SK-N-SH (cell line): ENCODE data around the gene CRB1. TPM values are rescaled to one million over a fixed set of nuclear protein-coding genes. Genes with fewer than 3 reads are reported as not detected.

Source experiments
- CTCF ChIA-PET: fragments of 300-600, 350-600 bp; formaldehyde crosslinking; extraction: SDS; loops from one replicate; lab custom pipeline; 2021; lab: Yijun Ruan, JAX
- POLR2A ChIA-PET: fragments of 350-600 bp; sonication (Branson Sonifier 250); formaldehyde crosslinking; extraction: SDS; loops from one replicate; lab custom pipeline; 2020; ENCODE audit warnings: antibody characterized with exemption, inconsistent platforms; lab: Yijun Ruan, JAX
- DNase-seq: peaks from one replicate; pipeline ENCODE4 v3.0.0; 2012
- H2AFZ ChIP-seq: fragments of 200-600 bp; sonication (generic); 2 replicates; pipeline ENCODE4 v1.8.1; 2016; ENCODE audit warnings: antibody characterized with exemption, mild to moderate bottlenecking, low read depth
- H3F3A ChIP-seq: fragments of 200-600 bp; sonication (generic); replicated peaks from 2 replicates; pipeline ENCODE3; 2016; ENCODE audit warnings: antibody characterized with exemption, mild to moderate bottlenecking; ENCODE audit not compliant: insufficient read depth
- H3K27ac ChIP-seq, 2 experiments: fragments of 200-500 bp in 1 of 2; fragments of 200-600 bp in 1 of 2; sonication (Bioruptor generic) in 1 of 2; sonication (generic), shearing (Covaris generic) in 1 of 2; 2 replicates each; pipeline versions ENCODE4 v1.5.1 to v1.6.1; 2014 to 2016; ENCODE audit warnings: low read depth in 2 of 2, inconsistent platforms in 1 of 2, low read length in 1 of 2, mild to moderate bottlenecking in 1 of 2, mixed read lengths in 1 of 2
- H3K27me3 ChIP-seq: fragments of 200-600 bp; sonication (generic), shearing (Covaris generic); 2 replicates; pipeline ENCODE4 v1.6.1; 2016; ENCODE audit warnings: mixed run types; ENCODE audit not compliant: insufficient read depth
- H3K36me3 ChIP-seq, 2 experiments: fragments of 200-500 bp in 1 of 2; fragments of 200-600 bp in 1 of 2; sonication (Bioruptor generic) in 1 of 2; sonication (generic) in 1 of 2; replicated peaks in 1 of 2; 2 replicates each; pipeline versions ENCODE3 to v1.5.1; 2014 to 2016; ENCODE audit warnings: low read length in 1 of 2, mild to moderate bottlenecking in 1 of 2; ENCODE audit not compliant: insufficient read depth in 2 of 2, control insufficient read depth in 1 of 2
- H3K4me1 ChIP-seq, 2 experiments: fragments of 200-500 bp in 1 of 2; fragments of 200-600 bp in 1 of 2; sonication (Bioruptor generic) in 1 of 2; sonication (generic), shearing (Covaris generic) in 1 of 2; 2 replicates each; pipeline versions ENCODE4 v1.5.1 to v1.6.1; 2014 to 2016; ENCODE audit warnings: low read depth in 1 of 2, low read length in 1 of 2, mixed run types in 1 of 2; ENCODE audit not compliant: insufficient read depth in 2 of 2, control insufficient read depth in 1 of 2
- H3K4me2 ChIP-seq: fragments of 200-600 bp; sonication (generic), shearing (Covaris generic); 2 replicates; pipeline ENCODE4 v1.6.1; 2017; ENCODE audit warnings: mixed run types
- H3K4me3 ChIP-seq, 2 experiments: fragments of 200-500 bp in 1 of 2; fragments of 200-600 bp in 1 of 2; sonication (Bioruptor generic) in 1 of 2; sonication (generic), shearing (Covaris generic) in 1 of 2; 2 replicates each; pipeline versions ENCODE4 v1.5.1 to v1.8.1; 2014 to 2016; ENCODE audit warnings: low read depth in 2 of 2, inconsistent platforms in 1 of 2, low read length in 1 of 2, mild to moderate bottlenecking in 1 of 2, mixed read lengths in 1 of 2, moderate library complexity in 1 of 2
- H3K79me2 ChIP-seq: fragments of 200-600 bp; sonication (generic); 2 replicates; pipeline ENCODE4 v1.8.1; 2017; ENCODE audit warnings: mild to moderate bottlenecking; ENCODE audit not compliant: insufficient read depth
- H3K9ac ChIP-seq: fragments of 200-600 bp; sonication (generic); 2 replicates; pipeline ENCODE4 v1.6.1; 2017; ENCODE audit warnings: mixed run types
- H3K9me2 ChIP-seq: fragments of 200-600 bp; sonication (generic); 2 replicates; pipeline ENCODE4 v1.6.1; 2017; ENCODE audit warnings: mixed run types
- H3K9me3 ChIP-seq: fragments of 200-600 bp; sonication (generic); 2 replicates; pipeline ENCODE4 v1.6.1; 2017; ENCODE audit warnings: mixed run types, mild to moderate bottlenecking, moderate library complexity
- H4K20me1 ChIP-seq: fragments of 200-600 bp; sonication (generic); 2 replicates; pipeline ENCODE4 v1.6.1; 2017; ENCODE audit warnings: mild to moderate bottlenecking, mixed run types; ENCODE audit not compliant: insufficient read depth
- CHD2 ChIP-seq: fragments of 150-350 bp; IDR thresholded peaks from 2 replicates; pipeline ENCODE4 v1.6.1; 2018; ENCODE audit warnings: low read length; ENCODE audit not compliant: partially characterized antibody
- ELF1 ChIP-seq: IDR thresholded peaks from 2 replicates; pipeline ENCODE4 v1.4.0; 2012
- EZH2phosphoT487 ChIP-seq: fragments of 200-600 bp; sonication (generic); IDR thresholded peaks from 2 replicates; pipeline ENCODE4 v1.6.1; 2017; ENCODE audit warnings: low read depth, mixed run types, mild to moderate bottlenecking, antibody characterized with exemption, moderate library complexity, borderline replicate concordance
- FOSL2 ChIP-seq: IDR thresholded peaks from 2 replicates; pipeline ENCODE4 v1.4.0; 2012; ENCODE audit warnings: low read depth, mild to moderate bottlenecking, moderate library complexity, borderline replicate concordance
- FOXJ3 ChIP-seq: sonication (generic); formaldehyde crosslinking; IDR thresholded peaks from 2 replicates; pipeline ENCODE4 v1.5.1; 2020; ENCODE audit warnings: mild to moderate bottlenecking, missing genetic modification reagents
- FOXM1 ChIP-seq: IDR thresholded peaks from 2 replicates; pipeline ENCODE4 v1.4.0; 2012; ENCODE audit warnings: low read depth, mild to moderate bottlenecking
- GABPA ChIP-seq: IDR thresholded peaks from 2 replicates; pipeline ENCODE4 v1.4.0; 2012; ENCODE audit warnings: low read depth, mild to moderate bottlenecking
- GATA2 ChIP-seq: sonication (generic); formaldehyde crosslinking; IDR thresholded peaks from 2 replicates; pipeline ENCODE4 v1.5.0; 2020; ENCODE audit warnings: mild to moderate bottlenecking, missing genetic modification reagents
- IRF3 ChIP-seq: fragments of 150-350 bp; IDR thresholded peaks from 2 replicates; pipeline ENCODE4 v1.6.1; 2016; ENCODE audit warnings: mild to moderate bottlenecking, low read depth, low read length
- NFIC ChIP-seq: IDR thresholded peaks from 2 replicates; pipeline ENCODE4 v1.4.0; 2012; ENCODE audit warnings: borderline replicate concordance
- PBX3 ChIP-seq: IDR thresholded peaks from 2 replicates; pipeline ENCODE4; 2012
- POLR2AphosphoS5 ChIP-seq: IDR thresholded peaks from 2 replicates; pipeline ENCODE4 v1.6.1; 2012; ENCODE audit warnings: low read depth, low read length
- RAD21 ChIP-seq: IDR thresholded peaks from 2 replicates; pipeline ENCODE4 v1.6.1; 2012; ENCODE audit warnings: mild to moderate bottlenecking, low read length
- REST ChIP-seq: IDR thresholded peaks from 2 replicates; pipeline ENCODE4 v1.6.1; 2012; ENCODE audit warnings: mild to moderate bottlenecking, low read depth, low read length, moderate library complexity
- RFX5 ChIP-seq: IDR thresholded peaks from 2 replicates; pipeline ENCODE4 v1.6.1; 2012; ENCODE audit warnings: mild to moderate bottlenecking, improper control_type of control experiment, low read length
- SIN3A ChIP-seq: IDR thresholded peaks from 2 replicates; pipeline ENCODE4 v1.6.1; 2012; ENCODE audit warnings: low read depth, mild to moderate bottlenecking, low read length, moderate library complexity, borderline replicate concordance
- SMC3 ChIP-seq: IDR thresholded peaks from 2 replicates; pipeline ENCODE4 v1.6.1; 2012; ENCODE audit warnings: low read depth, low read length, improper control_type of control experiment
- TCF12 ChIP-seq: IDR thresholded peaks from 2 replicates; pipeline ENCODE4 v1.4.0; 2012
- USF1 ChIP-seq: IDR thresholded peaks from 2 replicates; pipeline ENCODE4 v1.4.0; 2012; ENCODE audit warnings: low read depth, borderline replicate concordance
- USF2 ChIP-seq: fragments of 150-350 bp; IDR thresholded peaks from 2 replicates; pipeline ENCODE4 v1.6.1; 2017; ENCODE audit warnings: antibody characterized with exemption, low read length, low read depth, borderline replicate concordance
- WGBS: methylation state at CpG from one replicate; pipeline ENCODE4 v1.1.6; 2017; ENCODE audit warnings: low lambda C conversion rate; 5-methylcytosine and 5-hydroxymethylcytosine counted together
- polyA plus RNA-seq, 3 experiments: library from polyadenylated mRNA; depleted of rRNA; stranded (reverse); fragments of >200 nt; gene quantifications; 2 replicates each; pipeline ENCODE4 v1.2.3, GENCODE V29; 2012

CRB1 gene
- polyA plus RNA-seq, 1 of the 3 experiments (the other 2 are of a cell fraction), result 0.13 TPM

GRCh38 chr1:197307551-197307950 is 39.5 kb downstream of the CRB1 start:
- H3K36me3 ChIP-seq, result peaks cover 0 to 7% of the 10 kb centered on the region in 2 experiments
- H3F3A ChIP-seq, result peaks cover 5% of the 10 kb centered on the region
- POLR2A ChIA-PET, result no interaction called here
- H3K27ac ChIP-seq, result no peak overlapping the region
- H3K79me2 ChIP-seq, result no peaks in the 10 kb centered on the region
- TF ChIP-seq FOSL2 (no peak), ELF1 (no peak), TCF12 (no peak), FOXM1 (no peak), GATA2 (CRISPR knock-in tag) (no peak), NFIC (no peak), FOXJ3 (CRISPR knock-in tag) (no peak), GABPA (no peak)
- no peak overlapping the region for H3K4me3 ChIP-seq
- H3K4me1 ChIP-seq, result peaks cover 0 to 3% of the 10 kb centered on the region in 2 experiments; a peak in 3 of 4 replicates
- H3K9me2 ChIP-seq, result no peaks in the 10 kb centered on the region
- no peak overlapping the region for H3K4me2 ChIP-seq
- H3K27me3 ChIP-seq, result no peaks in the 10 kb centered on the region
- H3K9ac ChIP-seq, result no peak overlapping the region
- CTCF ChIA-PET, result no interaction called here
- no peaks in the 10 kb centered on the region for H4K20me1 ChIP-seq
- no peak overlapping the region for H2AFZ ChIP-seq
- 74% methylated on average over 3 of the region's 3 CpGs for WGBS
- DNase-seq, result no peak
- no peaks in the 10 kb centered on the region for H3K9me3 ChIP-seq

GRCh38 chr1:197311081-197311480 is 43.0 kb downstream of the CRB1 start:
- ChIA-PET POLR2A (no interaction called here), CTCF (interaction anchor here (1.1 kb wide), 1 partner anchor 47 kb away, joined by 3 read pairs; no protein-coding TSS in a partner anchor)
- Histone ChIP-seq H3K4me3 (no peak overlapping the region), H3K9me2 (no peaks in the 10 kb centered on the region), H3K9me3 (no peaks in the 10 kb centered on the region), H3K4me2 (no peak overlapping the region), H2AFZ (no peak overlapping the region), H3K27ac (no peak overlapping the region), H3K27me3 (no peaks in the 10 kb centered on the region), H3K4me1 (no peaks in the 10 kb centered on the region; a peak in 1 of 4 replicates), H4K20me1 (no peaks in the 10 kb centered on the region), H3K79me2 (no peaks in the 10 kb centered on the region), H3K9ac (no peak overlapping the region), H3K36me3 (peaks cover 0 to 7% of the 10 kb centered on the region in 2 experiments), H3F3A (peaks cover 3% of the 10 kb centered on the region)
- DNase-seq, result no peak
- no peak for TF ChIP-seq REST
- TF ChIP-seq RAD21, result no peak
- TF ChIP-seq TCF12, result no peak
- no peak for TF ChIP-seq POLR2AphosphoS5
- TF ChIP-seq PBX3, result no peak
- no peak for TF ChIP-seq CHD2
- TF ChIP-seq USF2, result no peak
- TF ChIP-seq EZH2phosphoT487, result no peak
- TF ChIP-seq RFX5, result no peak
- TF ChIP-seq GABPA, result no peak
- no peak for TF ChIP-seq FOXM1
- TF ChIP-seq USF1, result no peak
- TF ChIP-seq SIN3A, result no peak
- no peak for TF ChIP-seq SMC3
- no peak for TF ChIP-seq ELF1
- TF ChIP-seq IRF3, result no peak
- whole genome bisulfite sequencing, result 75% methylated on average over 4 of the region's 4 CpGs
